CD8-positive, alpha-beta memory T cell (primary cell): Measurements from ENCODE around the gene TBCEL. TPM values are rescaled to one million over a fixed set of nuclear protein-coding genes. Genes with fewer than 3 reads are reported as not detected.
A peak's percentile ranks its signal among the peaks of the same experiment; 100 is the strongest.

Experiments used
- CTCF ChIA-PET: fragments of 350-600 bp; sonication (Branson Sonifier 250); formaldehyde crosslinking; loops from one replicate; lab custom pipeline; 2021; ENCODE audit warnings: antibody characterized with exemption; lab: Charles Lee
- POLR2A ChIA-PET: fragments of 350-600 bp; sonication (Branson Sonifier 250); formaldehyde crosslinking; loops from one replicate; lab custom pipeline; 2021; ENCODE audit warnings: antibody characterized with exemption; lab: Charles Lee
- DNase-seq, 5 donors: peaks; one replicate each; pipeline versions ENCODE4 v3.0.0 to v3.0.0-alpha.2; 2020 to 2022; ENCODE audit warnings: mixed read lengths in 1 of 5
- H3K27ac ChIP-seq: one replicate; pipeline ENCODE4 v1.7.0; 2013; ENCODE audit warnings: low read depth, mild to moderate bottlenecking, low read length, moderate library complexity
- H3K27me3 ChIP-seq: 2 replicates; pipeline ENCODE4 v1.7.0; 2013; ENCODE audit warnings: low read length, mild to moderate bottlenecking; ENCODE audit not compliant: insufficient read depth, poor library complexity, severe bottlenecking
- H3K36me3 ChIP-seq: 2 replicates; pipeline ENCODE4 v1.7.0; 2013; ENCODE audit warnings: mild to moderate bottlenecking, low read length, moderate library complexity; ENCODE audit not compliant: insufficient read depth
- H3K4me1 ChIP-seq: 2 replicates; pipeline ENCODE4 v1.7.0; 2013; ENCODE audit warnings: mild to moderate bottlenecking, low read length, moderate library complexity; ENCODE audit not compliant: insufficient read depth
- H3K4me3 ChIP-seq: 2 replicates; pipeline ENCODE4 v1.7.0; 2013; ENCODE audit warnings: mild to moderate bottlenecking, low read length
- H3K9me3 ChIP-seq: 2 replicates; pipeline ENCODE4 v1.7.0; 2013; ENCODE audit warnings: mild to moderate bottlenecking, low read length
- H3K27ac Mint-ChIP-seq, 8 donors: one replicate each; pipeline ENCODE4 v1.8.0; 2020 to 2021; ENCODE audit warnings: mixed read lengths in 8 of 8, mild to moderate bottlenecking in 6 of 8, inconsistent platforms in 3 of 8, moderate library complexity in 3 of 8
- H3K27me3 Mint-ChIP-seq, 2 donors: one replicate each; pipeline ENCODE4 v1.8.0; 2020 to 2021; ENCODE audit warnings: mixed read lengths in 2 of 2, mild to moderate bottlenecking in 1 of 2, moderate library complexity in 1 of 2
- H3K36me3 Mint-ChIP-seq, 3 donors: one replicate each; pipeline ENCODE4 v1.8.0; 2020 to 2021; ENCODE audit warnings: mixed read lengths in 3 of 3, inconsistent platforms in 1 of 3, mild to moderate bottlenecking in 1 of 3
- H3K4me1 Mint-ChIP-seq, 3 donors: one replicate each; pipeline ENCODE4 v1.8.0; 2020 to 2021; ENCODE audit warnings: mixed read lengths in 3 of 3, inconsistent platforms in 1 of 3, mild to moderate bottlenecking in 1 of 3
- H3K4me3 Mint-ChIP-seq, 7 donors: one replicate each; pipeline ENCODE4 v1.8.0; 2020 to 2021; ENCODE audit warnings: mixed read lengths in 7 of 7, mild to moderate bottlenecking in 6 of 7, moderate library complexity in 4 of 7, inconsistent platforms in 2 of 7
- H3K9me3 Mint-ChIP-seq, 5 donors: one replicate each; pipeline ENCODE4 v1.8.0; 2020 to 2022; ENCODE audit warnings: mixed read lengths in 5 of 5, mild to moderate bottlenecking in 3 of 5, moderate library complexity in 2 of 5, inconsistent platforms in 1 of 5
- polyA plus RNA-seq: library from polyadenylated mRNA; unstranded; fragments of 300-500 nt; fragmentation: Illumina TruSeq; gene quantifications from one replicate; pipeline ENCODE4 v1.2.3, GENCODE V29; 2021
- total RNA-seq, 2 experiments: library from RNA; stranded (reverse); gene quantifications; one replicate each; pipeline ENCODE4 v1.2.3, GENCODE V29; 2021

Gene TBCEL
- total and polyA plus RNA-seq, 3 experiments from 2014 or later: 2.6 to 13.2 (median 12.1) TPM

DNA sequence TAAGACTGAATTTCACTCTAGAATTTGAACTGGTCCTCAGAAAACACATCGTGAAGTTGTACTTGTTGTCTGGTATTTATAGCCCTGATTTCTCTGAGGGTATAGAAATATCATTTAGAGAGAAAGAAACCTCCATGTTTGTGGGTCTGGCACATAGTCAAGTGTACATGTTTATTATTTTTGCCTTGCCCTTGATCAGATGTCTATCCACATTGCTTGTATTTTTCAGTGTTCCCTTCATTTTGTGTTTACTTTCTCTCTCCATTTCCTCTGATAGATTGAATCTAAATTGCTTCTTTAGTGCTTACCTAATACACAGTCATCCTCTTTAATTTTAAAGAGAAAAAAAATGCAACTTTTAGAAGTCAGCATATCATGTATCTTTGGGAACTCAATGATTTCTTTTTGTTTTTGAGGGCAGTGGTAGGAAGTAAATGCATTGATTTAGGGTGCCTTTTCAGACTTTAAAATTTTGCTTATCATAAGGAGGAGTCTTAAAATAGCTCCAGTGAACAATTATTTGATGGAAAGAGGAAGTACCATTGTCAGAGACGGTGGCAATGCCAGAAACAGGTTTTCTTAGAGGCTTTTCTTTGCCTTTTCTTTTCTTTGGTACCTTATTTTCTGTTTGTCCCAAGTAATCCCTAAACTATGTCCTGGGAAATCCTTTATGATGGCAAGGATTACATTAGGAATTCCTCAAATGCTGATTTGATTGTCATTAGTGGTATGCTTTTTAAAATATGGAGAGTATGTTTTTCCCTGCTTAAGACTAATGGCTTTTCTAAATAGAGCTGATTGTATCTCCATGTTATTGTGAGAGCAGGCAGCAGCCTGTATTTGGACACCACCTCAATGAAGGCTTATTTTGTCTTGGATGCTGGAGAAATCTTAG is 47.3 kb downstream of the TBCEL start:
- peaks cover 27 to 65% (median 28%) of the 10 kb centered on the region in 3 donors for H3K36me3 Mint-ChIP-seq
- peaks cover 0 to 6% (median 3%) of the 10 kb centered on the region in 5 donors for H3K9me3 Mint-ChIP-seq
- ChIA-PET CTCF (no interaction called here), POLR2A (no interaction called here)
- Histone ChIP-seq H3K27me3 (no peaks in the 10 kb centered on the region), H3K9me3 (no peaks in the 10 kb centered on the region), H3K36me3 (no peaks in the 10 kb centered on the region), H3K4me3 (no peak overlapping the region), H3K27ac (no peak overlapping the region), H3K4me1 (no peaks in the 10 kb centered on the region)
- H3K4me1 Mint-ChIP-seq: no peaks in the 10 kb centered on the region
- no peak for DNase-seq
- no peak overlapping the region for H3K4me3 Mint-ChIP-seq
- H3K27me3 Mint-ChIP-seq: no peaks in the 10 kb centered on the region
- peak overlapping the region in 2 of 8 donors; percentile 5 to 42 for H3K27ac Mint-ChIP-seq

DNA sequence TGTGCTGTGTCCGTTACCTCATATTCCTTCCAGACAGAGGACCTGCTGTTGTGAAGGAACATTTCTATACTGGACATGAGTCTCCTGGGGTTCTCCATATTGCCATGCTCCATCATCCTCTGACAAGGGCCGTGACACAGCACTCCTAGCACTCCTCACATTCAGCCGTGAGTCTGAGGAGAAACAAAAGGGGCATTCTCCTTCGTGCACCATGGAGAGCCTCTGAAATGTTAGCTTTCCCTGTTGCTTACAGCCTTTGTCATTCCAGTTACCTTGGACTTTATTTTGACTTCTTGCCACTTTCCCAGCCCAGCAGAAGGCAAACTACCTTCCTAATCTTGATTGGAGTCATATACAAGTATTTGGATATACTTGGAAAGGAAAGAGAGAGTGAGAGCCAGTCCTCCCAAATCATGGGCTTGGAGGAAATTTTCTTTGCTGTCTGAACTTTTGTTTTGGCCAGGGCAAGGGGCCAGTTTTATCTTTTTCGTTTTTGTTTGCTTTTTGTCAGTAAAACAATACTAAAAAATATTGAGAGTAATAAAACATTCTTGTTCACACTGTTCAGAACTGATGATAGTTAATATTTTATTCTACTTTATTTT is 48.0 kb downstream of the TBCEL start:
- H3K4me1 Mint-ChIP-seq: no peaks in the 10 kb centered on the region
- no peaks in the 10 kb centered on the region for H3K27me3 Mint-ChIP-seq
- peaks cover 0 to 6% (median 3%) of the 10 kb centered on the region in 5 donors for H3K9me3 Mint-ChIP-seq
- ChIA-PET CTCF (no interaction called here), POLR2A (no interaction called here)
- H3K27ac Mint-ChIP-seq: no peak overlapping the region
- Histone ChIP-seq H3K9me3 (no peaks in the 10 kb centered on the region), H3K4me3 (no peak overlapping the region), H3K27me3 (no peaks in the 10 kb centered on the region), H3K36me3 (no peaks in the 10 kb centered on the region), H3K4me1 (no peaks in the 10 kb centered on the region), H3K27ac (no peak overlapping the region)
- no peak for DNase-seq
- H3K36me3 Mint-ChIP-seq: peaks cover 26 to 63% (median 27%) of the 10 kb centered on the region in 3 donors
- no peak overlapping the region for H3K4me3 Mint-ChIP-seq

DNA sequence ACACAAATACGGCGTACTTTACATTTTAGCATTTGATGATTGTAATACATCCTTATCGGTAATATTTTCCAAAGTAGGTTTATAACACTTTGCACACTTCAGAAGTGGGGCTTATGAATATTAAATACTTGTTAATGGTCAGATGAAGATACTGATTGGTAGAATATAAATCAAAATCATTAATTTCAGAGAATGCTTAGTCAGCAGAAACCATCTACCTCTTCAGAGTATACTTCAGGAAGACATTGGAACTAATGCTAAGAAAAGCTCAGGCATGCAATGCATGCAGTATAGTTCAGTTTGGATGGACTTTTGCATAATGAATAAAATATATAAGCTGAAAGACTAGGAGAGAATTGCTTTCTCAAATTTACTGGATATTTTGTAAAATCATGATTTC is 57.4 kb downstream of the TBCEL start:
- Mint-ChIP-seq H3K27me3 (no peaks in the 10 kb centered on the region), H3K4me3 (no peak overlapping the region), H3K27ac (no peak overlapping the region), H3K4me1 (peaks cover 4 to 10% (median 8%) of the 10 kb centered on the region in 3 donors), H3K9me3 (peaks cover 0 to 2% (median 0%) of the 10 kb centered on the region in 5 donors), H3K36me3 (peaks cover 18 to 34% (median 26%) of the 10 kb centered on the region in 3 donors)
- Histone ChIP-seq H3K4me1 (peaks cover 11% of the 10 kb centered on the region), H3K27ac (no peak overlapping the region), H3K4me3 (no peak overlapping the region), H3K9me3 (no peaks in the 10 kb centered on the region), H3K36me3 (peaks cover 4% of the 10 kb centered on the region), H3K27me3 (no peaks in the 10 kb centered on the region)
- DNase-seq: no peak
- ChIA-PET CTCF (no interaction called here), POLR2A (no interaction called here)

DNA sequence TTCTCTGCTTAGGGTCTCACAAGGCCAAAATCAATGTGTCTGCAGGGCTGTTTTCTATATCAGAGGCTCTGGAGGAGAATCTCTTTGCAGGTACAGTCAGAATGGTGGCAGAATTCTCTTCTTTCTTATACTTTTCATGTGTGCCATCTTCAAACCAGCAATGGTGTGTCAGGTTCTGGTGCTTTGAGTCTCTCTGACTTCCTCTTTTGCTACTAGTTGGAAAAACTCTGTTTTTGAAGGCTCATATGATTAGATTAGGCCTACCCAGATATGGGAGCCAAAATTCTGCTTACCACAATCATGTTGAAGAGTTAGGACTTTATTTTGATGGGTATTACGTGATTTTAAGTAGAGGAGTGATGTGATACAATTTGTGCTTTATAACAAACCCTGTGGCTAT is 58.3 kb downstream of the TBCEL start:
- Histone ChIP-seq H3K36me3 (peaks cover 4% of the 10 kb centered on the region), H3K27me3 (no peaks in the 10 kb centered on the region), H3K4me1 (peaks cover 11% of the 10 kb centered on the region), H3K9me3 (no peaks in the 10 kb centered on the region), H3K4me3 (no peak overlapping the region), H3K27ac (no peak overlapping the region)
- no peak for DNase-seq
- Mint-ChIP-seq H3K36me3 (peaks cover 24 to 43% (median 30%) of the 10 kb centered on the region in 3 donors), H3K27me3 (no peaks in the 10 kb centered on the region), H3K4me3 (no peak overlapping the region), H3K9me3 (peaks cover 0 to 2% (median 0%) of the 10 kb centered on the region in 5 donors), H3K4me1 (peaks cover 4 to 10% (median 8%) of the 10 kb centered on the region in 3 donors), H3K27ac (no peak overlapping the region)
- CTCF ChIA-PET: no interaction called here
- POLR2A ChIA-PET: no interaction called here

DNA sequence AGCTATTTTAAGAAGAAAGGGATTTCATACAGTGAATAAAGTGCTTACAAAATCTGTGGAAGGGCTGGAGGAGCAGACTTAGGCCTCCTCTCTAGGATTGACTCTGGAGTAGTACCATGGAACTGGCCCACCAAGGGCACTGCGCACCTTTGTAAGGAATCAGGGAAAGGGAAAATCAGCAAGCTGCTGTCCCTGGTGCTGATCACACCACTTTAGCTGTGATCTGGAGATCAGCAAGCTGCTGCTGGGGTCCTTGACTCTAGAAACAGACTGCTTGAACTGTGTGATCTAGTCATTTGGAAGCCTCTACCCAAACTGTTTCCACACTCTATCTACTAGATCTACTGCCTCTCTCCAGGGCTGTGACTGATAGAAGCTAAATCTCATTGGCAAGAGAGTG is 58.8 kb downstream of the TBCEL start:
- Mint-ChIP-seq H3K4me1 (peaks cover 4 to 10% (median 8%) of the 10 kb centered on the region in 3 donors), H3K4me3 (no peak overlapping the region), H3K36me3 (peaks cover 28 to 47% (median 35%) of the 10 kb centered on the region in 3 donors), H3K27ac (no peak overlapping the region), H3K9me3 (peaks cover 0 to 2% (median 0%) of the 10 kb centered on the region in 5 donors), H3K27me3 (no peaks in the 10 kb centered on the region)
- no peak overlapping the region for H3K4me3 ChIP-seq
- no peak for DNase-seq
- no peaks in the 10 kb centered on the region for H3K27me3 ChIP-seq
- ChIA-PET POLR2A (no interaction called here), CTCF (no interaction called here)
- peaks cover 4% of the 10 kb centered on the region for H3K36me3 ChIP-seq
- peaks cover 11% of the 10 kb centered on the region for H3K4me1 ChIP-seq
- no peak overlapping the region for H3K27ac ChIP-seq
- H3K9me3 ChIP-seq: no peaks in the 10 kb centered on the region

DNA sequence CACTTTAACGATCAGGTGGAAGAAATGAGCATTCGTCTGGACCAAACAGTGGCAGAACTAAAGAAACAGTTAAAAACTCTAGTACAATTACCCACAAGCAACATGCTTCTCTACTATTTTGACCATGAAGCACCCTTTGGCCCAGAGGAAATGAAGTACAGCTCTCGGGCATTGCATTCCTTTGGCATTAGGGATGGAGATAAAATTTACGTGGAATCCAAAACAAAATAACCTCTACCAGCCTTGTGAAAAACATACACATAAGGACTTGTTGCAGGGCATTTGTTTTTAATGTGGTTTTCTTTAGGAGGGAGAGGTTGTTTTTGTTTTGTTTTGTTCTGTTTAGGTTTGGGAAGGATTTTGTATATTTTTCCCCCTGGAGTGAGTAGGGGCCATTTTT is 63.0 kb downstream of the TBCEL start:
- no peaks in the 10 kb centered on the region for H3K27me3 ChIP-seq
- no peaks in the 10 kb centered on the region for H3K4me1 ChIP-seq
- Mint-ChIP-seq H3K9me3 (no peaks in the 10 kb centered on the region), H3K36me3 (peaks cover 30 to 44% (median 37%) of the 10 kb centered on the region in 3 donors), H3K27ac (no peak overlapping the region), H3K27me3 (no peaks in the 10 kb centered on the region), H3K4me1 (no peaks in the 10 kb centered on the region), H3K4me3 (no peak overlapping the region)
- ChIA-PET POLR2A (no interaction called here), CTCF (no interaction called here)
- DNase-seq: no peak
- no peak overlapping the region for H3K27ac ChIP-seq
- no peaks in the 10 kb centered on the region for H3K36me3 ChIP-seq
- H3K4me3 ChIP-seq: no peak overlapping the region
- no peaks in the 10 kb centered on the region for H3K9me3 ChIP-seq

DNA sequence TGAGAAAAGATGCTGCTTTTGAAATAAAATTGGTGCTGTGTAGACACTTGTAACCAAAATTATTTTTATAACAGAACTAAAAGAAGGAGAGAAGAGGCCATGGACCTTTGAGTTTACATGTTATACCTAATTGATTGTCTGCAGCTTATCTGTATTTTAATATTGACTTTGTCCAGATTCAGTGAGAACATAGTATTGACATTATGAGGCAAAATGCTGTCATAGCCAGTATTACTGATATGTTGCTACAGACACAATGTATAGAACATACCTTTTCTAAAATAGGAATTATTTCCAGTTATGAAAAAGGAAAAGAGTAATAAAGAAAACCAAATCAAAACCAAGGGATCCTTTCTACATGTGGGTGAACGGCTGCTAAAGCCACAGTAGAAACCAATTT is 65.7 kb downstream of the TBCEL start:
- Mint-ChIP-seq H3K27me3 (no peaks in the 10 kb centered on the region), H3K36me3 (peaks cover 25 to 37% (median 27%) of the 10 kb centered on the region in 3 donors), H3K4me3 (no peak overlapping the region), H3K9me3 (no peaks in the 10 kb centered on the region), H3K27ac (no peak overlapping the region), H3K4me1 (no peaks in the 10 kb centered on the region)
- no peak overlapping the region for H3K27ac ChIP-seq
- CTCF ChIA-PET: no interaction called here
- POLR2A ChIA-PET: no interaction called here
- DNase-seq: no peak
- no peaks in the 10 kb centered on the region for H3K4me1 ChIP-seq
- no peaks in the 10 kb centered on the region for H3K9me3 ChIP-seq
- no peaks in the 10 kb centered on the region for H3K27me3 ChIP-seq
- H3K4me3 ChIP-seq: no peak overlapping the region
- H3K36me3 ChIP-seq: no peaks in the 10 kb centered on the region

DNA sequence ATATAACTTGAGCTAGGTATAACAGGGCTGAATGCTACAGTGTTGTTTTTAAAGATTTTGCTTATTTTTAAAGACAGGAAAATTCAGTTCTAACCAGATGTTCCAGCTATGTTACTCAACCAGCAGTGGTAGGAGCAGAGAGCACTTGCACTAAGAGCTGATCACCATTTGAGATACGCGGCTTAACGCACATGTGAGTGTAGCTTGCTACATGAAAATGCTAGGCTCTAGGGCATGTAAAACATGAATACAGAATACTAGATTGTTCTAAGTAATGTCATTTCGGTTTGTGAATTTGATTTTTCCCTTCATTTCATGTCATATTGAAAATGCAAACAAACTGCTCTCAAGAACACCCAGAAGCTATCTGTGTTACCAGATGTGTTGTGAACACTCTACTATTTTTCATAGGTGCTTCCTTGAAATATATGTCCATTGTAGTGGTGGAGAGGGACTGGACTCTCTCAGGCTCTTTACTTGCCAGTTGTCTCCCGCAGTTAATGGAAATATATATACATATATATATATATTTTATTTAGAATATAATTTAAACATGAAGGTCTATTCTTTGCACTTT is 66.3 kb downstream of the TBCEL start:
- Mint-ChIP-seq H3K27ac (no peak overlapping the region), H3K9me3 (no peaks in the 10 kb centered on the region), H3K4me3 (no peak overlapping the region), H3K27me3 (no peaks in the 10 kb centered on the region), H3K36me3 (peaks cover 25 to 33% (median 27%) of the 10 kb centered on the region in 3 donors), H3K4me1 (no peaks in the 10 kb centered on the region)
- CTCF ChIA-PET: no interaction called here
- Histone ChIP-seq H3K9me3 (no peaks in the 10 kb centered on the region), H3K36me3 (no peaks in the 10 kb centered on the region), H3K27me3 (no peaks in the 10 kb centered on the region), H3K4me1 (no peaks in the 10 kb centered on the region), H3K4me3 (no peak overlapping the region), H3K27ac (no peak overlapping the region)
- DNase-seq: no peak
- POLR2A ChIA-PET: no interaction called here
